IPS-NIHi11 (cell line): ENCODE results near the gene SLC22A23.
"Not testable (repeated sequence)": the region's sequence is repeated elsewhere in the genome, so short reads cannot be mapped to it uniquely, and the experiment has no call there.

Experiments used
- DNase-seq: peaks from one replicate; pipeline ENCODE4 v3.0.0; 2012; ENCODE audit warnings: mixed read lengths, low spot score

SLC22A23 gene

DNA sequence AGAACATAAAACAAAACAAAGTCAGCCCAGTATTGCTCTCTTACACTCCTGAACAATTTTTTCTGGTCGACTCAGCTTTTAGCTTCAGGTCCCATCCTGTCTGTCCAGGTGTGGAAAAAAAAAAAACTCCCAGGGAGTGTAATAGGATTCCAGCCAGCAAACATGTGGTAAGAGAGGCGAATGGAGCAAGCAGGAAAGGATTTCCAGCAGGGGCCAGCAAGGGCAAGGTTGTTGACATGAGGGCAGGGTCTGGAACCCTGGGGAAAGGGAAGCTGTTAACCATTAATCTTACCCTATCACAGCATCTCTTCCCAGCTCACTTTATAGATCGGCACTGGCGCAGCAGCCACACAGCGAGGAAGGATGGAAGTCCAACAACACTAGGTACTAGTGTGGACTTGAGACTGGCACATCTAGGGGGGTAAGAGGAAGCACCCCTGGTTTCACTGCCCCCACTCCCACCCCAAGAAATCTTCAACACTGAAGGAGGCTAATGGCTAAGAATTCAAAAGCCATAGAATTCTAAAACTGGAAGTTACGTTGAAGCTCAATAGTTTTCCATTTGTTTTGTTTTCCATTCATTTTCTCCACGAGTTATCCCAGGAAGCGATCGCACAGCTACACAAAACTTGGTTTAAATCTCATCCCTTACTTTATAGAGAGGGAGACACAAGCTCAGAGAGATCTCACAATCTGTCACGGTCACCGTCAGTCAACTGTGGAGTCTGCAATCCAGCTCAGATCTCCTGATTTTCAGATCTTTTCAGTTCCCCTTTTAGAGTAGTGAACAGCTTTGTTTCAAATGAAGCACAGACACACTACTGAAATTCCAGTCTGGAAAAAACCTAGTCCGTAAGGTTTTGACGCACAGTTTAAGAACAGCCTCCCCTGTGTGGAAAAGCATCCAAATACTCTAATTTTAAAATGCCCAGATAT, 53.3 kb downstream of the SLC22A23 start:
- peak; percentile 58 for DNase-seq

DNA sequence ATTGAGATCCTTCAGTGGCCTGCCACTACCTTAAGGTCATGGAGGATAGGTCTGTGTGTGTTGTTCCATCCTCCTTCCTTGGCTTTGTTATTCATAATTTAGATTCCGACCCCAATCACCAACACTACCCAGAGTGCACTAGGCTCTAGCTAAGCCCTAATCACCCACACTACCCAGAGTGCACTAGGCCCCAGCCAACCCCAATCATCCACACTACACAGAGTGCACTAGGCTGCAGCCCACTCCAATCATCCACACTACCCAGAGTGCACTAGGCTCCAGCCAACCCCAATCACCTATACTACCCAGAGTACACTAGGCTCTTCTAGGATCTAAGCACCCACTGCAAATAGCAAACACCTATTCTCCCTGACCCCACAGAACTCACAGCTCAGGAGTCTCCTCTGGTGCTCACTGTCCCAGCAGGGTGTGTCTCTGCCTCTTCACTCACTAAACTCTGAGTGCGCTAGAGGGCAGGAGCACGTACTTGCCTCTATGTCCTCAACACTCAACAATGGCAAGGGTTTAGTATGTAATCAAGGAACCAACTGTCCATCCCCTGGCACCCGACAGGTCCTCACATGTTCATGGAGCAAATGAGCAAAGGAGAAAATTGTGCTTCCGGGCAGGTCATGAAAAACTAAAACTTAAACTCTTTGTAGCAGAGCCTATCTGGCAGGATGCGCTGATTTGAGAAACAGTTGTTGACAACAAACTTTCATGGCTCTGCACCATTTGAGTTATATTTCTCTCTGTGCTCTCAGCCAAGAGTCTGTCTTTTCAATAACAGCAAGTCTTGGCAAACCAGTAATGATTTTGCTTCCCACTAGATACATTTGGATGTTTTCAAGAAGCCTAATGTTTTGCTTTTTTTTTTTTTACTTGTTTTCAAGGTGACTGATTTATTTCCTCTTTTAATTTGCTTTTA, 54.3 kb downstream of the SLC22A23 start:
- DNase-seq, result no peak

DNA sequence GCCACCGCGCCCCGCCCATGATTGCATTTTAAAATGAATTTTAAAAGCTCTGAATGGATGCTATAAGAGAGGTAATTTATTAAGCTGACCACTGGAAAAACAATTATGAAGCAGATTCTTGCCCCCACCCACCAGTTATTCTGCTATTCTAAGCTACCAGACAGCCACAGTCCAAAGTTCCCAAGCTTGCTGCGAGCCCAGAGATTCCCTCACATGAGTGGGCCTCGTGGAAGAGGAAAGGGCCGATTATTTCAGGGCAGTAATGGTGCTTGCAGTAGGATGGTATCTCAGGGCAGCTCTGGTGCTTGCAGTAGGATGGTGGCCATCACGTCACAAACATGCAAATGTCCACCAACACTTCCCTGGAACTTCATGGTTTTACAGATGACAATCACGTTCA, 56.7 kb downstream of the SLC22A23 start:
- DNase-seq, result no peak

- no peak for DNase-seq
These were observed 57.8 kb downstream of the SLC22A23 start for GRCh38 chr6:3398755-3399696.

GRCh38 chr6:3398165-3398562, 58.7 kb downstream of the SLC22A23 start:
- no peak for DNase-seq

DNA sequence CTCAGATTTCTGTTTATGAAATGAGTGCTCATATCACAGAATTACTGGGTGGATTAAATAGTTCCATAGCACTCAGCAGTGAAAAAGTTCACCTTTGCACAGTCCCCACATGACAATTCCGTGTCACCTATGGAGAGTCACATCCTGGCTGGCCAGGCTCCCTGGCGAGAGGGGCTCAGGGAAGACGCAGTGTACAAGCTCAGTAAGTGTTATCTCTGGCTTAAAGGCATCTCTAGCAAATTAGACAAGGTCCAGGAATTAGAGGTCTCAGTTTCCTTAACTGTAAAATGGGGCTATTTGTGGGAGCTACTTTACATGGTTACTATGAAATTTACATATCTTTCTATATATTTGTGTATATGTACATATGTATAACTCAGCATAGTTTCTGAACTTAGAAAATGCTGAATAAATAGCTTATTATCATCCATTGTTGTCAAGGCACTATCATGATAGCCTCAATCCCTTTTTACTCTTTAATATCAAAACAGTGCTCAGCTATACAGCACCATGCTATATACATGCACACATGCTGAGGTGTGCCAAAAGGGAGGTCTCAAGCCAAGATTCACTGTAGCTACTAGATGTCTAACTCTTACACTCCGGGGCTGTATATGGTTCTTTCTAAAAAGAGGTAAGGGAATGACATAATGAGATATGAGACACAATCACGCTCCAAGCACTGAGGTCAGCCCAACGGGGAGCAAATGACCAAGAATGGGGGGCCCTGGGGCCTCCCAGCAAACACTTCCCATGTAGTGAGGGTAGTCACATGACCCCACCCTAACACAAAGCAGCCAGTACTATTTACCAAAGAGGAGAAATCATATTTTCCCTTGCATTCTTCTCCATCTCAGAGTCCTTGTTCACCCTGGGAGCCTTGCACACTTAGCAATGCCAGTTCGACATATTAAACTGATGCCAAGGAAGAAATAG, 59.4 kb downstream of the SLC22A23 start:
- DNase-seq, result no peak

DNA sequence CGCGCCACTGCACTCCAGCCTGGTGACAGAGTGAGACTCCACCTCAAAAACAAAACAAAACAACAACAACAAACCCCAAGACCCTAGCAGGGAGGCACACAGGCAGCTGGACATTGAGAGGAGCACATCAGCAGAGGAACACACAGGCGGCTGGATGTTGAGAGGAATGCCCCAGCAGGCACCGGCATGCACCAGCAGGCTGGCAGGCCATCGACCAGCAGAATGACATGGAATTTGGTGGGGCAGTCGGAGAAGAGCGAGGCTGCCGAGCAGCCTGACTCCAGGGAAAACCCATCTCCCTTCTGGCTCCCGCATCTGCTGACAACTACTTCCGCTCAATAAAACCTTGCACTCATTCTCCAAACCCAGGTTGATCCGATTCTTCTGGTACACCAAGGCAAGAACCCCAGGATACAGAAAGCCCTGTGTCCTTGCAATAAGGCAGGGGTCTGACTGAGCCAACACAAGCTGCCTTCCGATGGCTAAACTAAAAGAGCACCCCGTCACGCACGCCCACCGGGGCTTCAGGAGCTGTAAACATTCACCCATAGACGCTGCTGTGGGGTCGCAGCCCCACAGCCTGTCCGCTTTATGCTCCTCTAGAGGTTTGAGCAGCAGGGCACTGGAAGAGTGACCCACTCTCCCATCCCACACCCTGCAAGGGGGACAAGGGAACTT, 60.2 kb downstream of the SLC22A23 start:
- no peak for DNase-seq

DNA sequence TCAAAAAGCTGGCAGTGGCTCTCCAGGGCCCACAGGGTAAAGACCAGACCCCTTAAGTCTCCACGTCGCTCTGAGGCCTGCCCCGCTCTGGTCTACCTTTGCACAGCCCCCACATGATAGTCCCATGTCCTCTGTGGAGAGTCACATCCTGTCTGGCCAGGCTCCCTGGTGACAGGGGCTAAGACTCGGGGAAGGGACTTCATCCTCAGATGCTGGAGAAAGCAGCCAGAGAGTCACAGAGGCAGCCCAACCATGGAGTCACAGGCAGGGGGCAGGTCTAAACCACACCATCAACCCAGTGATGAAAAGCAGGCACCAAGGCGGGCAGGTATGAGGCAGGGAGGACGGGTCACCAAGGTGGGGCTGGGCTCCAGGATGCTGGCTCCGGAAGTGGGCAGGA, 62.2 kb downstream of the SLC22A23 start:
- no peak for DNase-seq

GRCh38 chr6:3393836-3394202, 63.0 kb downstream of the SLC22A23 start:
- no peak for DNase-seq

GRCh38 chr6:3392930-3393835, 63.7 kb downstream of the SLC22A23 start:
- no peak for DNase-seq

- no peak for DNase-seq
These were observed 64.9 kb downstream of the SLC22A23 start for GRCh38 chr6:3391902-3392458.

DNA sequence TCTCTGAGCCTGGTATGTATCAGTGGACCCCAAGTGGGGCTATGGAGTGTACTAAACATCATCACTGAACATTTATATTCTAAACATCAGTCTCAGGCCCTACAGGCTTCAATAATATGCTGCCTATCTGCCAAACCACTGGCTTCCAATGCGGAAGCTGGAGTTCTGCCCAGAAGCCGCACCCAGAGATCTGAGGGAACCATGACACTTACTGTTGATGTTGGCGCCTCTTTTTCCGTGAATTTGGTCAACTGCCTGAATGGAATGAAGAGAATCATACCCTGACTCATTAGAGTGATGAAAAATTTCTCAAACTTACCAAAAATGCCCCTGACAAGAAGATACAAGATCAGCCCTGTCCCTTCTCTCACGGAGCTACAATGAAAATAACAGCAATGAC, 66.2 kb downstream of the SLC22A23 start:
- DNase-seq, result no peak

DNA sequence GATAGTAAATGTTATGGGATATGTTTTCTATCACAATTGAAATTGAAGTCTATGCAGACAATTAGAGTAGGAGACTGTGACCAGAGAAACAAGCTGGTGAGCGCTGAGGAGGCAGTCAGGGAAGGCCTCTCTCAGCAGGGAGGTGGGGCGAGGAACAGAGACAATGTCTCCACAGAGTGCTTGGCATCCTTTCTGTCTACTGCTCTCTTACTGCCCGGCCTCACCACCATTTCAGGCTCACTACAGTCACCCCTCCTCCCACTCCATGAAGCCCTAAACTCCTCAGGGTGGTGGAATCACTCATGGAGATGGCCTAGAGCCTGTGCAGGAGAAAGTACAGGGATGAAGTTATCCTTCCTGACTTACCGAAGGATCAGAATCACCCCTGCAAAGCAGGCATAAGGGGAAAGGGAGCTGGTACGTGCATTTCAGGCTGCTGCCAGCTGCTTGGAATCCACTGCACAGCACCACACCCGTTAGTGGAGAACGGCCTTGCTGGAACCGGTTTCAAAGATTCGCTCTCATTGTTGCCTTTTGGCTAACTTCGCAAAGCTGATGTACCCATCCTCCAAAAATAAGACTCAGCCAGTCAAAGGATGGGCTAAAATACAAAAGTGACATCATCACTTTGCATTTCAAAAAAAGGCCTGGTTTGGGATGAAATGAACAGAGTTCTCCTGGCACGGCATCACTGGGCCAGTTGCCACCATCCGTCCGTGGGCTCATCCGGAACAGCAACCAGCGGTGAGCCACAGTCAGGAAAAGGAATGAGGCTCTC, 67.3 kb downstream of the SLC22A23 start:
- no peak for DNase-seq

GRCh38 chr6:3388786-3389185, 68.1 kb downstream of the SLC22A23 start:
- DNase-seq, result no peak

GRCh38 chr6:3386374-3386857, 70.4 kb downstream of the SLC22A23 start:
- DNase-seq, result no peak

- no peak for DNase-seq
These were observed 71.1 kb downstream of the SLC22A23 start for GRCh38 chr6:3385660-3386151.

DNA sequence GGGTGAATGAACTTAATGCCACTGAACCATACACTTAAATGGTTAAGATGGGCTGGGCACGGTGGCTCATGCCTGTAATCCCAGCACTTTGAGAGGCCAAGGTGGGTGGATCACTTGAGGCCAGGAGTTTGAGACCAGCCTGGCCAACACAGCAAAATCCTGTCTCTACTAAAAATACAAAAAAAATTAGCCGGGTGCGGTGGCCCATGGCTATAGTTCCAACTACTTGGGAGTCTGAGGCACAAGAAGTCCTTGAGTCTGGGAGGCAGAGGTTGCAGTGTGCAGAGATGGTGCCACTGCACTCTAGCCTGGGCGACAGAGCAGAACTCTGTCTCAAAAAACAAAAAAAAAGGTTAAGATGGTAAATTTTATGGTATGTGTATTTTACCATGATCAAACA, 71.7 kb downstream of the SLC22A23 start:
- not testable (repeated sequence) for DNase-seq
